Thyroid gland (tissue), 4 donors: Measurements from ENCODE around the gene CALD1. TPM values are rescaled to one million over a fixed set of nuclear protein-coding genes. Genes with fewer than 3 reads are reported as not detected.

Source experiments
- DNase-seq, 2 donors: peaks; one replicate each; pipeline ENCODE4 v3.0.0-alpha.2; 2019
- H3K27ac ChIP-seq, 3 donors: fragments of 200-600 bp; sonication (generic); 1 replicate in 2 of 3; 2 replicates in 1 of 3; pipeline ENCODE4 v1.5.1; 2016 to 2019; ENCODE audit warnings: mild to moderate bottlenecking in 1 of 3, moderate library complexity in 1 of 3
- H3K27me3 ChIP-seq: fragments of 200-600 bp; sonication (generic); one replicate; pipeline ENCODE4 v1.5.1; 2019
- H3K36me3 ChIP-seq, 2 donors: fragments of 200-600 bp; sonication (generic); one replicate each; pipeline ENCODE4 v1.5.1; 2016 to 2019
- H3K4me1 ChIP-seq, 2 donors: fragments of 200-600 bp; sonication (generic); one replicate each; pipeline ENCODE4 v1.5.1; 2017 to 2019
- H3K4me3 ChIP-seq, 3 donors: fragments of 200-600 bp; sonication (generic); replicated peaks in 1 of 3; 1 replicate in 2 of 3; 2 replicates in 1 of 3; pipeline ENCODE4 v1.5.1; 2016; ENCODE audit warnings: mild to moderate bottlenecking in 1 of 3
- H3K9me3 ChIP-seq: fragments of 200-600 bp; sonication (generic); one replicate; pipeline ENCODE4 v1.5.1; 2017
- CTCF ChIP-seq, 6 experiments: fragments of 200-600 bp in 3 of 6; fragments of 450-650 bp in 3 of 6; sonication (generic) in 3 of 6; IDR thresholded peaks; one replicate each; pipeline ENCODE4 v1.5.1; 2016 to 2019; ENCODE audit warnings: antibody characterized with exemption in 6 of 6, mild to moderate bottlenecking in 2 of 6, inconsistent platforms in 1 of 6, moderate library complexity in 1 of 6
- POLR2A ChIP-seq, 2 donors: fragments of 450-650 bp; IDR thresholded peaks; one replicate each; pipeline ENCODE4 v1.6.1; 2017; ENCODE audit warnings: antibody characterized with exemption in 2 of 2, mild to moderate bottlenecking in 2 of 2, moderate library complexity in 1 of 2
- WGBS, 2 donors: methylation state at CpG; one replicate each; pipeline ENCODE4 v1.1.5; 2017; 5-methylcytosine and 5-hydroxymethylcytosine counted together
- intact Hi-C: fragments of 100-400 bp; cut with DNase I; formaldehyde crosslinking; loops from one replicate; pipeline ENCODE4 v1.15.1; 2023
- total RNA-seq, 4 donors: library from RNA; depleted of rRNA; stranded (reverse); fragments of >200 nt; gene quantifications; one replicate each; pipeline ENCODE4 v1.2.3, GENCODE V29; 2016

CALD1 gene
- total RNA-seq, 4 donors from 2014 or later: 141 to 223 (median 169) TPM

- intact Hi-C loops: no loop called here
- Histone ChIP-seq H3K9me3 (no peaks in the 10 kb centered on the region), H3K27ac (peak overlapping the region in 1 of 3 donors; percentile 13), H3K4me1 (peaks cover 0 to 3% of the 10 kb centered on the region in 2 donors), H3K27me3 (no peaks in the 10 kb centered on the region), H3K36me3 (no peaks in the 10 kb centered on the region), H3K4me3 (no peak overlapping the region)
- no peak for DNase-seq
- 63 to 68% methylated on average over 1 of the region's 1 CpG for WGBS, 2 donors
- TF ChIP-seq POLR2A (IDR thresholded peaks at IDR 0.05): no peak
- no peak for TF ChIP-seq CTCF (IDR thresholded peaks at IDR 0.05)
Measured at GRCh38 chr7:134855442-134855841, 76.0 kb downstream of the CALD1 start.

DNA sequence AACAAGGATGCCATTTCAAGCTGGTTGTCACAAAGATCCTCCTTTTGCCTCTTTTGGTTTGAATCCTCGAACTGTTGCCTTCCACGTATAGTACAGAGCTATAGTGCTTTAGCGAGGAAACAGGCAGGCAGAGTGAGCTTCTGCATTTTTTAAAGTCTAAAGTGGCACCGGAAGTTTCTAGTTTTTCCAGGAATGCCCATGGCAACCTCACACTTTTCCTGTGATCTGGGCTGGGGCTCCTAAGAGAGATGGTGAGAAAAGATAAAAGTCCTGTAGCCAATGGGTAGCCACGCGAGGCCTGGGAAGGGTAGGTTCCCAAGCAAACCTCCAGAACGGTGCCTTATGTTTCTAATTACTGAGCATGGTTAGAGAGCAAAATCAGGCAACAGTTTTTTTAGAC is 76.7 kb downstream of the CALD1 start:
- intact Hi-C loops: no loop called here
- DNase-seq: no peak
- Histone ChIP-seq H3K27ac (peak overlapping the region in 2 of 3 donors; percentile 13 to 26), H3K9me3 (no peaks in the 10 kb centered on the region), H3K27me3 (no peaks in the 10 kb centered on the region), H3K4me1 (peaks cover 0 to 3% of the 10 kb centered on the region in 2 donors), H3K36me3 (no peaks in the 10 kb centered on the region), H3K4me3 (no peak overlapping the region)
- TF ChIP-seq CTCF (IDR thresholded peaks at IDR 0.05) (no peak), POLR2A (IDR thresholded peaks at IDR 0.05) (no peak)
- 64 to 76% methylated on average over 7 of the region's 7 CpGs for WGBS, 2 donors

DNA sequence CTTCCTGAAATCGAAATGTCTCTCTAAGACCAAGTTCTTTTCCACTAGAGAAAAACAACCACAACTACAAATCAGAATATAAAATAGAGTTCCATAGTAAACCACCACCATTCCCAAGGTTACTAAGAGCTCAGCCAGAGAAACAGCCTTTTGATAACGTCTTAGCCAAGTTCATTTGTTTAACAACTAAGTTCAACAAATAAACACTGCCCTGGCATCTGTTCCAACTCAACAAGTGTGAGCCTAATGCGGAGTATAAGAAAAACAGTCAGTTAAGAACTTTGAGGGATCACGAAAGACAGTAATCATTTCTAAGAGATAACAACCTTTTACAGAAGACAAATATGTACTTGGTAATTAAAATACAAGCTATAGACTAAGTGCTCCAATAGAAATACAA is 77.3 kb downstream of the CALD1 start:
- Histone ChIP-seq H3K4me3 (no peak overlapping the region), H3K9me3 (no peaks in the 10 kb centered on the region), H3K4me1 (peaks cover 0 to 3% of the 10 kb centered on the region in 2 donors), H3K36me3 (no peaks in the 10 kb centered on the region), H3K27ac (peak overlapping the region in 1 of 3 donors; percentile 26), H3K27me3 (no peaks in the 10 kb centered on the region)
- TF ChIP-seq CTCF (IDR thresholded peaks at IDR 0.05) (no peak), POLR2A (IDR thresholded peaks at IDR 0.05) (no peak)
- intact Hi-C loops: no loop called here
- 57 to 62% methylated on average over 4 of the region's 4 CpGs for WGBS, 2 donors
- no peak for DNase-seq

DNA sequence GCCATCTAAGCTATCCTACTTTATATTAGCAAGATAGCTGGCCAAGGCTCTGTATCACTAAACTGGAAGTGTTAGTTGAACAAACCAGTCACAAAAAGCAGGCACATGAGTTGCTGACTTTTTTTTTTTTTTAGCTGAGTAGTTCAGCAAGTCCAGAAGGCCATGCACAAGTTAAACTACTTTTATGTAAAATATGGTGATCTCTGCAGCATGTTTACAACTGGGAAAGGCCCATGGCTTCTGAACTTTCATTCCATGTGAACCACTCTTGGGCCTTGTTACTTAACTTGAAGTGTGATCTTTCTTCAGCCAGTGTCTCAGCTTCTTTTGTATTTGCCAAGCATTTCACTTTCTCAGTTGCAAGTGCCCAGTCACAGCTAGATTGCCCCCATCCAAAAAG is 78.5 kb downstream of the CALD1 start:
- Histone ChIP-seq H3K4me1 (peaks cover 0 to 3% of the 10 kb centered on the region in 2 donors), H3K4me3 (no peak overlapping the region), H3K27me3 (no peaks in the 10 kb centered on the region), H3K27ac (no peak overlapping the region), H3K9me3 (no peaks in the 10 kb centered on the region), H3K36me3 (no peaks in the 10 kb centered on the region)
- intact Hi-C loops: no loop called here
- no peak for TF ChIP-seq CTCF (IDR thresholded peaks at IDR 0.05)
- TF ChIP-seq POLR2A (IDR thresholded peaks at IDR 0.05): no peak
- DNase-seq: no peak

DNA sequence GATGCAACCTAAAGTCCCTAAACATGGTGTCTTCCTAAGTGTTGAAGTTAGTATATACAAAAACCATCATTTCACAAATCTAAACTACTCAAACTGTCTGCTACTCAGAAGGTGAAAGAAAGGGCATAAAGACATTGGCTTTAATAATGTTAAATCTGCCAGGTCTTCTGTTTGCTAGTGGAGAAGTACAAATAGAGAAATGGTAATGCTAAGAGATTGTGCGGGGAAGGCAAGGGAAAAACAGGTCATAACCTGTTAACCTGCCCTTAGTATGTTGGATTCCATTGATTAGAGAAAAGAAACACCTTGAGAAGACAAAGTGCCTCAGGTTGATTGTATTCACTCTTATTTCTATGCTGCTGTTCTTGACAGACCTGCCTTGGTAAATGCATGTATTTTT is 80.3 kb downstream of the CALD1 start:
- Histone ChIP-seq H3K27me3 (no peaks in the 10 kb centered on the region), H3K9me3 (no peaks in the 10 kb centered on the region), H3K36me3 (no peaks in the 10 kb centered on the region), H3K4me1 (peaks cover 0 to 3% of the 10 kb centered on the region in 2 donors), H3K27ac (no peak overlapping the region), H3K4me3 (no peak overlapping the region)
- WGBS, 2 donors: 94 to 100% methylated on average over 1 of the region's 1 CpG
- intact Hi-C loops: no loop called here
- TF ChIP-seq POLR2A (IDR thresholded peaks at IDR 0.05) (no peak), CTCF (IDR thresholded peaks at IDR 0.05) (no peak)
- DNase-seq: no peak
